ENCODE results near the gene EXOSC5. TPM values are rescaled to one million over a fixed set of nuclear protein-coding genes. Genes with fewer than 3 reads are reported as not detected.
A peak's percentile ranks its signal among the peaks of the same experiment; 100 is the strongest.

Gene EXOSC5
- total and polyA plus RNA-seq, 9 of the 15 experiments (the other 6 are each of a cell fraction or from before 2014, with no cell fraction given), result 10.9 to 75.5 (median 37.8) TPM

DNA sequence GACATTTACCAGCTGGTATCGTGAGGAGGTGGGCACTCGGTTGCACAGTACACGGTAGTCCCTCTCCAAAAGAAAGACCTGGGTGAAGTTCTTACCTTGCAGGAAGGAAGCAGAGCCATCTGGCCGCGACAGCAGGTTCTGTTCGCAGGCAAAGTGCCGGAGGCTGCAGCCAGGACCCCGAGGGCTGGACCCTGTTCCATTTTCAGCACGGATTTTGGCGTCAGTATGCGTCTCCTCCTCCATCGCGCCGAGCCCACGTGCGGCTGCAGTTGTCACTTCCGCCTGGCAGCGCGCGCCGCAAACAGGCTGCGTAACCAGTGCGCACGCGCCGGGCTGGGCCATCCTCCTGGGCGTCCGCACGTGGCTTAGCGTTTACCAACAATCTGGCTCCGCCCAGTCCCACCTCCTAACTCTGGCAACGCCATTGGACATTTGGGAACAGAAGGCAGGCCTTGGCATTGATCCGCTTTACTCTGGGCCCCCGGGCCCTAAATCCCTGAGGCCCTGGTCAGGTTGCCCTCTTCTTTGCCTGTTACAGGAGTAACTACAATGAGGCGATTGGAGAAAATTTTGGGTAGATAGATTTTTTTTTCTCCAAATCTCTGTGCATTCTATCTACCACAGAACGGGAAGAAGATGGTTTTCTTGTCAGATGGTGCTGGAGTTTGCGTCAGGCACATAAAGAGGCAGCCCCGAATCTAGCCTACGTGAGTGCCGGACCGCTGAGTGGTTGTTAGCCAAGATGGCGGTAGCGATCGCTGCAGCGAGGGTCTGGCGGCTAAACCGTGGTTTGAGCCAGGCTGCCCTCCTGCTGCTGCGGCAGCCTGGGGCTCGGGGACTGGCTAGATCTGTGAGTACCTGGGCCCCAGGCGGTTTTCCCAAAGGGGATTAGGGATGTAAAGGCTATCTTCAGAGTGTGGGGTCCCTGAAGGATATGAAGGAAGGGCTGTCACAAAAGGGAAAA, at the start of gene EXOSC5, which contains the start of gene BCKDHA (continued):
- no peak for TF ChIP-seq NFATC3 (IDR thresholded peaks at IDR 0.05)
- no peak for TF ChIP-seq IFI16 (CRISPR knock-in tag; IDR thresholded peaks at IDR 0.05)
- no peak for TF ChIP-seq PHTF2 (CRISPR knock-in tag; IDR thresholded peaks at IDR 0.05)
- peak; percentile 71; the same call in 1 of the 2 replicates for TF ChIP-seq POLR2H (tag; IDR thresholded peaks at IDR 0.05; ENCODE audit: low read depth)
- peak; percentile 79 for TF ChIP-seq ETV1 (tag; conservative IDR thresholded peaks at IDR 0.05; ENCODE audit: low read depth)
- TF ChIP-seq, protein P1, sequence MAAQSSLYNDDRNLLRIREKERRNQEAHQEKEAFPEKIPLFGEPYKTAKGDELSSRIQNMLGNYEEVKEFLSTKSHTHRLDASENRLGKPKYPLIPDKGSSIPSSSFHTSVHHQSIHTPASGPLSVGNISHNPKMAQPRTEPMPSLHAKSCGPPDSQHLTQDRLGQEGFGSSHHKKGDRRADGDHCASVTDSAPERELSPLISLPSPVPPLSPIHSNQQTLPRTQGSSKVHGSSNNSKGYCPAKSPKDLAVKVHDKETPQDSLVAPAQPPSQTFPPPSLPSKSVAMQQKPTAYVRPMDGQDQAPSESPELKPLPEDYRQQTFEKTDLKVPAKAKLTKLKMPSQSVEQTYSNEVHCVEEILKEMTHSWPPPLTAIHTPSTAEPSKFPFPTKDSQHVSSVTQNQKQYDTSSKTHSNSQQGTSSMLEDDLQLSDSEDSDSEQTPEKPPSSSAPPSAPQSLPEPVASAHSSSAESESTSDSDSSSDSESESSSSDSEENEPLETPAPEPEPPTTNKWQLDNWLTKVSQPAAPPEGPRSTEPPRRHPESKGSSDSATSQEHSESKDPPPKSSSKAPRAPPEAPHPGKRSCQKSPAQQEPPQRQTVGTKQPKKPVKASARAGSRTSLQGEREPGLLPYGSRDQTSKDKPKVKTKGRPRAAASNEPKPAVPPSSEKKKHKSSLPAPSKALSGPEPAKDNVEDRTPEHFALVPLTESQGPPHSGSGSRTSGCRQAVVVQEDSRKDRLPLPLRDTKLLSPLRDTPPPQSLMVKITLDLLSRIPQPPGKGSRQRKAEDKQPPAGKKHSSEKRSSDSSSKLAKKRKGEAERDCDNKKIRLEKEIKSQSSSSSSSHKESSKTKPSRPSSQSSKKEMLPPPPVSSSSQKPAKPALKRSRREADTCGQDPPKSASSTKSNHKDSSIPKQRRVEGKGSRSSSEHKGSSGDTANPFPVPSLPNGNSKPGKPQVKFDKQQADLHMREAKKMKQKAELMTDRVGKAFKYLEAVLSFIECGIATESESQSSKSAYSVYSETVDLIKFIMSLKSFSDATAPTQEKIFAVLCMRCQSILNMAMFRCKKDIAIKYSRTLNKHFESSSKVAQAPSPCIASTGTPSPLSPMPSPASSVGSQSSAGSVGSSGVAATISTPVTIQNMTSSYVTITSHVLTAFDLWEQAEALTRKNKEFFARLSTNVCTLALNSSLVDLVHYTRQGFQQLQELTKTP (IDR thresholded peaks at IDR 0.05; ENCODE audit: low read depth in 1 of 2, partially characterized antibody in 2 of 2), result peak in 1 of 2 experiments; percentile 78
- no peak for TF ChIP-seq RFX5 (IDR thresholded peaks at IDR 0.05; ENCODE audit: low read depth, low read length)
- peak; percentile 75 for TF ChIP-seq TAF1 (IDR thresholded peaks at IDR 0.05; ENCODE audit: control insufficient read depth, extremely low read depth, insufficient read depth, low read length, severe bottlenecking)
- TF ChIP-seq EP300 (IDR thresholded peaks at IDR 0.05; ENCODE audit: low read length), result no peak; the same call in 1 of the 2 replicates
- TF ChIP-seq, protein P2, sequence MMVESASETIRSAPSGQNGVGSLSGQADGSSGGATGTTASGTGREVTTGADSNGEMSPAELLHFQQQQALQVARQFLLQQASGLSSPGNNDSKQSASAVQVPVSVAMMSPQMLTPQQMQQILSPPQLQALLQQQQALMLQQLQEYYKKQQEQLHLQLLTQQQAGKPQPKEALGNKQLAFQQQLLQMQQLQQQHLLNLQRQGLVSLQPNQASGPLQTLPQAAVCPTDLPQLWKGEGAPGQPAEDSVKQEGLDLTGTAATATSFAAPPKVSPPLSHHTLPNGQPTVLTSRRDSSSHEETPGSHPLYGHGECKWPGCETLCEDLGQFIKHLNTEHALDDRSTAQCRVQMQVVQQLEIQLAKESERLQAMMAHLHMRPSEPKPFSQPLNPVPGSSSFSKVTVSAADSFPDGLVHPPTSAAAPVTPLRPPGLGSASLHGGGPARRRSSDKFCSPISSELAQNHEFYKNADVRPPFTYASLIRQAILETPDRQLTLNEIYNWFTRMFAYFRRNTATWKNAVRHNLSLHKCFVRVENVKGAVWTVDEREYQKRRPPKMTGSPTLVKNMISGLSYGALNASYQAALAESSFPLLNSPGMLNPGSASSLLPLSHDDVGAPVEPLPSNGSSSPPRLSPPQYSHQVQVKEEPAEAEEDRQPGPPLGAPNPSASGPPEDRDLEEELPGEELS (CRISPR knock-in tag; IDR thresholded peaks at IDR 0.05; ENCODE audit: borderline replicate concordance), result 0 out of 2 replicates have a peak, but pooled peaks have one; percentile 45
- no peak for TF ChIP-seq ZNF165 (CRISPR knock-in tag; IDR thresholded peaks at IDR 0.05; ENCODE audit: borderline replicate concordance)
- TF ChIP-seq GATAD2B (IDR thresholded peaks at IDR 0.05; ENCODE audit: borderline replicate concordance), result no peak
- TF ChIP-seq PHF20 (IDR thresholded peaks at IDR 0.05; ENCODE audit: partially characterized antibody), result peak; percentile 90
- 0 out of 2 replicates have a peak, but pooled peaks have one; percentile 45 for TF ChIP-seq TCFL5 (CRISPR knock-in tag; conservative IDR thresholded peaks at IDR 0.05)
- peak; percentile 6; the same call in 1 of the 2 replicates for TF ChIP-seq RNF2 (IDR thresholded peaks at IDR 0.05)
- TF ChIP-seq HMGN3 (IDR thresholded peaks at IDR 0.05; ENCODE audit: borderline replicate concordance, extremely low read depth, insufficient read length, low read depth, low read length), result peak; percentile 89
- TF ChIP-seq CCAR2 (IDR thresholded peaks at IDR 0.05; ENCODE audit: low read depth, low read length), result no peak
- TF ChIP-seq NRF1 (conservative IDR thresholded peaks at IDR 0.05 in 1 of 2, IDR thresholded peaks at IDR 0.05 in 1 of 2), result peak; percentile 99 to 100
- TF ChIP-seq KLF16 (IDR thresholded peaks at IDR 0.05), result no peak
- no peak for TF ChIP-seq HNRNPUL1 (IDR thresholded peaks at IDR 0.05; ENCODE audit: low read length)
